ENCODE measurements around the gene CTBP1.

The CTBP1 gene

GRCh38 chr4:1269209-1269608, 20.3 kb upstream of the CTBP1 start:
- H3K9me3 ChIP-seq: no peaks in the 10 kb centered on the region
- in situ Hi-C loops (cut with MboI; ENCODE audit: low sequenced_read_pairs): loop anchor here (10.0 kb wide), 1 partner anchor 134 kb away; no protein-coding TSS in a partner anchor

GRCh38 chr4:1266881-1267763, 18.2 kb upstream of the CTBP1 start:
- Histone ChIP-seq H3K27me3 (ENCODE audit: low read depth) (no peaks in the 10 kb centered on the region), H3K36me3 (replicated peaks) (no peaks in the 10 kb centered on the region), H3K9me3 (no peaks in the 10 kb centered on the region), H3K4me3 (no peak overlapping the region), H3K4me1 (no peaks in the 10 kb centered on the region)
- DNase-seq (ENCODE audit: low spot score in 2 of 2): no peak
- in situ Hi-C loops (cut with MboI; ENCODE audit: low sequenced_read_pairs): loop anchor here (10.0 kb wide), 1 partner anchor 132 kb away; no protein-coding TSS in a partner anchor

More at GRCh38 chr4:1269209-1269608, 20.3 kb upstream of the CTBP1 start:
- no peak overlapping the region for H3K4me3 ChIP-seq
- no peaks in the 10 kb centered on the region for H3K4me1 ChIP-seq
- no peak for DNase-seq (ENCODE audit: low spot score in 2 of 2)
- H3K27me3 ChIP-seq (ENCODE audit: low read depth): no peaks in the 10 kb centered on the region
- no peaks in the 10 kb centered on the region for H3K36me3 ChIP-seq (replicated peaks)

- Histone ChIP-seq H3K4me1 (no peaks in the 10 kb centered on the region), H3K9me3 (no peaks in the 10 kb centered on the region), H3K36me3 (replicated peaks) (no peaks in the 10 kb centered on the region), H3K4me3 (no peak overlapping the region), H3K27me3 (ENCODE audit: low read depth) (no peaks in the 10 kb centered on the region)
- in situ Hi-C loops (cut with MboI; ENCODE audit: low sequenced_read_pairs): loop anchor here (10.0 kb wide), 1 partner anchor 131 kb away; no protein-coding TSS in a partner anchor
- DNase-seq (ENCODE audit: low spot score in 2 of 2): no peak
Observed at GRCh38 chr4:1265351-1265750, 16.4 kb upstream of the CTBP1 start.

GRCh38 chr4:1264942-1265341, 16.0 kb upstream of the CTBP1 start:
- Histone ChIP-seq H3K4me1 (no peaks in the 10 kb centered on the region), H3K9me3 (no peaks in the 10 kb centered on the region), H3K27me3 (ENCODE audit: low read depth) (no peaks in the 10 kb centered on the region), H3K36me3 (replicated peaks) (no peaks in the 10 kb centered on the region), H3K4me3 (no peak overlapping the region)
- in situ Hi-C loops (cut with MboI; ENCODE audit: low sequenced_read_pairs): loop anchor here (10.0 kb wide), 1 partner anchor 130 kb away; no protein-coding TSS in a partner anchor
- DNase-seq (ENCODE audit: low spot score in 2 of 2): no peak

- in situ Hi-C loops (cut with MboI; ENCODE audit: low sequenced_read_pairs): loop anchor here (10.0 kb wide), 1 partner anchor 127 kb away; no protein-coding TSS in a partner anchor
- Histone ChIP-seq H3K36me3 (replicated peaks) (no peaks in the 10 kb centered on the region), H3K27me3 (ENCODE audit: low read depth) (no peaks in the 10 kb centered on the region), H3K4me1 (no peaks in the 10 kb centered on the region), H3K4me3 (no peak overlapping the region), H3K9me3 (no peaks in the 10 kb centered on the region; the same call in 1 of the 2 replicates)
- no peak for DNase-seq (ENCODE audit: low spot score in 2 of 2)
Observed at GRCh38 chr4:1261107-1261928, 12.4 kb upstream of the CTBP1 start.

- DNase-seq (ENCODE audit: low spot score in 2 of 2): no peak
- Histone ChIP-seq H3K27me3 (ENCODE audit: low read depth) (no peaks in the 10 kb centered on the region), H3K9me3 (no peaks in the 10 kb centered on the region; the same call in 1 of the 2 replicates), H3K4me1 (no peaks in the 10 kb centered on the region), H3K4me3 (no peak overlapping the region), H3K36me3 (replicated peaks) (no peaks in the 10 kb centered on the region)
- in situ Hi-C loops (cut with MboI; ENCODE audit: low sequenced_read_pairs): loop anchor here (10.0 kb wide), 1 partner anchor 126 kb away; no protein-coding TSS in a partner anchor
Observed at GRCh38 chr4:1260418-1261106, 11.6 kb upstream of the CTBP1 start.

- Histone ChIP-seq H3K4me1 (no peaks in the 10 kb centered on the region), H3K9me3 (no peaks in the 10 kb centered on the region; the same call in 1 of the 2 replicates), H3K4me3 (no peak overlapping the region), H3K36me3 (replicated peaks) (no peaks in the 10 kb centered on the region), H3K27me3 (ENCODE audit: low read depth) (no peaks in the 10 kb centered on the region)
- in situ Hi-C loops (cut with MboI; ENCODE audit: low sequenced_read_pairs): loop anchor here (10.0 kb wide), 1 partner anchor 125 kb away; no protein-coding TSS in a partner anchor
- no peak for DNase-seq (ENCODE audit: low spot score in 2 of 2)
Observed at GRCh38 chr4:1259966-1260365, 11.0 kb upstream of the CTBP1 start.

GRCh38 chr4:1258457-1258856, 9.5 kb upstream of the CTBP1 start:
- H3K27me3 ChIP-seq (ENCODE audit: low read depth): no peaks in the 10 kb centered on the region
- H3K36me3 ChIP-seq (replicated peaks): no peaks in the 10 kb centered on the region
- no peak overlapping the region for H3K4me3 ChIP-seq
- in situ Hi-C loops (cut with MboI; ENCODE audit: low sequenced_read_pairs): no loop called here
- H3K9me3 ChIP-seq: no peaks in the 10 kb centered on the region; the same call in none of the 2 replicates
- no peak for DNase-seq (ENCODE audit: low spot score in 2 of 2)
- no peaks in the 10 kb centered on the region for H3K4me1 ChIP-seq

GRCh38 chr4:1255699-1256098, 6.8 kb upstream of the CTBP1 start:
- DNase-seq (ENCODE audit: low spot score in 2 of 2): no peak
- Histone ChIP-seq H3K9me3 (peaks cover 2% of the 10 kb centered on the region), H3K36me3 (replicated peaks) (no peaks in the 10 kb centered on the region), H3K4me1 (no peaks in the 10 kb centered on the region), H3K4me3 (no peak overlapping the region), H3K27me3 (ENCODE audit: low read depth) (no peaks in the 10 kb centered on the region)
- in situ Hi-C loops (cut with MboI; ENCODE audit: low sequenced_read_pairs): no loop called here

- H3K4me3 ChIP-seq: no peak overlapping the region
- in situ Hi-C loops (cut with MboI; ENCODE audit: low sequenced_read_pairs): no loop called here
- no peak for DNase-seq (ENCODE audit: low spot score in 2 of 2)
- H3K27me3 ChIP-seq (ENCODE audit: low read depth): no peaks in the 10 kb centered on the region
- H3K4me1 ChIP-seq: no peaks in the 10 kb centered on the region
- peaks cover 3% of the 10 kb centered on the region for H3K9me3 ChIP-seq
- no peaks in the 10 kb centered on the region for H3K36me3 ChIP-seq (replicated peaks)
Observed at GRCh38 chr4:1255151-1255550, 6.2 kb upstream of the CTBP1 start.

GRCh38 chr4:1253831-1254230, 4.9 kb upstream of the CTBP1 start:
- H3K27me3 ChIP-seq (ENCODE audit: low read depth): no peaks in the 10 kb centered on the region
- peaks cover 7% of the 10 kb centered on the region for H3K9me3 ChIP-seq
- no peak overlapping the region for H3K4me3 ChIP-seq
- peaks cover 4% of the 10 kb centered on the region; the same call in 1 of the 2 replicates for H3K4me1 ChIP-seq
- H3K36me3 ChIP-seq (replicated peaks): no peaks in the 10 kb centered on the region
- no peak for DNase-seq (ENCODE audit: low spot score in 2 of 2)
- in situ Hi-C loops (cut with MboI; ENCODE audit: low sequenced_read_pairs): loop anchor here (5.0 kb wide), 1 partner anchor 88 kb away; no protein-coding TSS in a partner anchor

- in situ Hi-C loops (cut with MboI; ENCODE audit: low sequenced_read_pairs): loop anchor here (5.0 kb wide), 1 partner anchor 89 kb away; no protein-coding TSS in a partner anchor
- peaks cover 4% of the 10 kb centered on the region; the same call in 1 of the 2 replicates for H3K4me1 ChIP-seq
- no peak overlapping the region for H3K4me3 ChIP-seq
- H3K9me3 ChIP-seq: peaks cover 7% of the 10 kb centered on the region
- no peaks in the 10 kb centered on the region for H3K36me3 ChIP-seq (replicated peaks)
- H3K27me3 ChIP-seq (ENCODE audit: low read depth): no peaks in the 10 kb centered on the region
- no peak for DNase-seq (ENCODE audit: low spot score in 2 of 2)
Observed at GRCh38 chr4:1252928-1253492, 4.1 kb upstream of the CTBP1 start.

- DNase-seq (ENCODE audit: low spot score in 2 of 2): no peak
- no peaks in the 10 kb centered on the region; the same call in 1 of the 2 replicates for H3K36me3 ChIP-seq (replicated peaks)
Observed at GRCh38 chr4:1251773-1252066, 2.8 kb upstream of the CTBP1 start.

More at GRCh38 chr4:1251773-1252066, 2.8 kb upstream of the CTBP1 start:
- in situ Hi-C loops (cut with MboI; ENCODE audit: low sequenced_read_pairs): loop anchor here (5.0 kb wide), 1 partner anchor 91 kb away; no protein-coding TSS in a partner anchor
- Histone ChIP-seq H3K9me3 (peaks cover 7% of the 10 kb centered on the region), H3K4me1 (peaks cover 8% of the 10 kb centered on the region), H3K4me3 (no peak overlapping the region), H3K27me3 (ENCODE audit: low read depth) (no peaks in the 10 kb centered on the region)

Measured in HAP-1 (cell line).